NT2/D1 (cell line): ENCODE measurements around the gene PNPLA7.

ENCODE experiments used
- SUZ12 ChIP-seq: IDR thresholded peaks from 2 replicates; pipeline ENCODE4 v1.6.1; 2011; ENCODE audit not compliant: insufficient read length, insufficient read depth; ENCODE audit errors: extremely low read depth
- YY1 ChIP-seq: IDR thresholded peaks from 2 replicates; pipeline ENCODE4 v1.6.1; 2011; ENCODE audit not compliant: insufficient read length, insufficient read depth

DNA sequence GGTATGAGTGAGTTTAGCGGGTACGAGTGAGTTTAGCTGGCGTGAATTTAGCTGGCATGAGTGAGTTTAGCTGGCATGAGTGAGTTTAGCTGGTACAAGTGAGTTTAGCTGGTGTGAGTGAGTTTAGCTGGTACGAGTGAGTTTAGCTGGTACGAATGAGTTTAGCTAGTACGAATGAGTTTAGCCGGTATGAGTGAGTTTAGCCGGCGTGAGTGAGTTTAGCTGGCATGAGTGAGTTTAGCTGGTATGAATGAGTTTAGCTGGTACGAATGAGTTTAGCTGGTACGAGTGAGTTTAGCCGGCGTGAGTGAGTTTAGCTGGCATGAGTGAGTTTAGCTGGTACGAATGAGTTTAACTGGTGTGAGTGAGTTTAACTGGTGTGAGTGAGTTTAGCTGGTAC is 41.0 kb downstream of the PNPLA7 start:
- TF ChIP-seq YY1 (no peak), SUZ12 (no peak)
